NCI-H345 treated with DMSO at 0.1 percent for 48 hours (cell line): ENCODE data around the gene SUCLG1.
"Not testable (repeated sequence)": the region's sequence is repeated elsewhere in the genome, so short reads cannot be mapped to it uniquely, and the experiment has no call there.

Experiments used
- DNase-seq: peaks from one replicate; lab custom pipeline; 2025; ENCODE audit not compliant: unreplicated experiment; lab: John Stamatoyannopoulos, UW

SUCLG1 gene

DNA sequence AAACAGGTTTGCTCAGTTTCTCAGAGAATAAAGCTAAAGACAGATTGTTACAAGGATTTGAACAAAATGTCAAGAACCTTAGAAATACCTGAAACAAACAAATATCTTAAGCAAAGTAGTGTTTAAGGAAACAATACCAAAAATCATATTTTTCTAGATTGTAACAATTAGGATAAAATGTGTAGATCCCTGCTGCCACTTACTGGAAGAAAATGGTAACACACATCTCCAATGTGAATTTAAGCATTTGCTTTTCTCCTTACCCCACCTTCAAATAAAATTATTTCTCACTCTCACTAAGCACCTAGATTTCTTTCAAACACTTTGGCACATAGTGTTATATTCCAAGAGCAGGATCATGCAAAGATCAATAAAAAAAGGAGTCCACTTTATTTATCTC lies 34.9 kb downstream of the SUCLG1 start:
- no peak for DNase-seq

DNA sequence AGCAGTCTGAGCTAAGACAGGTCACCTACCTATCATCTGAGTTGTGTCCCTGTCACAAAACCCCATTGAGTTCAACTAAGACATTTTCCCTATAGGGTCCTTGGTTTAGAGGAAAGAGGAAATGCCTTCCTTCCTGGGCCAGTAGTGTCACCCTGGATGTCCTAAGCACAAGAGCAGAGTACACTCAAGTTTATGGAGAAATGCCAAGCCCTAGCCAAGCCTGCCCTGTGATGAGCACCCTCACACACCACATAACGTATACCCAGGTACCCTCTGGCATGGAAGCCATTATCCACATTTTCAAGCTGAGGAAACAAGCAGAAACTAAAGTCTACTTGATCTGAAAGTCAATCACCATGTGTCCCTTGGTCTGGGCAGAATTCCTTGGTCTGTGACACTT lies 37.3 kb downstream of the SUCLG1 start:
- no peak for DNase-seq

DNA sequence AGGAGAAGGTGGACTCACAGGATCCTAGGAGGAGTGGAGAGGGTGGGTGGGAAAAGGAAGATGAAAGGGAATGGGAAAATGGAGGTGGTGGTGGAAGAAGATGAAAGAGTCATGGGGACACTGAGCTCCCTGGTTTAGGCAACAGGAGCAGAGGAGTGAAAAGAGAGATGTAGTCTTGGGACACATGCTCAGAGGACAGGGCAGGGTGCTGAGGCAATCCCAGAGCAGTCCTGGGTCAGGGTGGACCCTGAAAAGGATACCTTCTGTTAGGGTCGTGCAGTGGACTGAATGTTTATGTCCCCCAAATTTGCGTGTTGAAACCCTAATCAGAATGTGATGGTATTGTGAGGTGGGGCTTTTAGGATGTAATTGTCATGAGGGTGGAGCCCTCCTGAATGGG lies 37.9 kb downstream of the SUCLG1 start:
- no peak for DNase-seq

DNA sequence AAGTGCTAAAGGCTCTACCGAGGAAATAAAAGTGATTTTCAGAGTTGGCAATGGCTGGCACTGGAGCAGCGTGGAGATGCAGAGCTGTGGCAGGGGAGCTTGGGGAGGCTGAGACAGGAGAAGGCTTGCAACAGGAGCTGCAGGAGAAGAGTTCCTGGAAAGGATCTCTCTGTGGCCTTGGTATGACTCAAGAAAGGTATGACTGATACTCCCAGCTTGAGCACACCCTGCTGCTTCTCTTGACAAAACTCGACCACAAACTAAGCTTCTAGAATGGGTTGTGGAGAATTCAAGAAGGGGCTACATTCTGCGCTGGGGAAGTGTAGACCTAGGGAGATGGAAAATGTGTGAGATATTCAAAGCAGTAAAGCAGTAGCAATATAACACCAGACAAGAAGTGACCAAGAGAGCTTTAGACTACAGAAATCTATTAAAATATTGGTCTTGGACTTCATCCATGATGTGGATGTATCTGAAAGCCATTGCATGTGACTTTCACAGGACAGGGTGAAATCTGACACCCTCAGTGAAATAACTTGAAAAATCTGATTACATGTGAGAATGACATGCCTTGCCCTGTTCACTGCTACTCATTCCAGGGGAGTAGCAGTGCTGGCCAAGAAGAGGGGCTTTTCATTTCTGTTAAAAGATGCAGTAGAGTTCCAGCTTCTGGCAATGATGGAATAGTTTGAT lies 41.5 kb downstream of the SUCLG1 start:
- DNase-seq: no peak

DNA sequence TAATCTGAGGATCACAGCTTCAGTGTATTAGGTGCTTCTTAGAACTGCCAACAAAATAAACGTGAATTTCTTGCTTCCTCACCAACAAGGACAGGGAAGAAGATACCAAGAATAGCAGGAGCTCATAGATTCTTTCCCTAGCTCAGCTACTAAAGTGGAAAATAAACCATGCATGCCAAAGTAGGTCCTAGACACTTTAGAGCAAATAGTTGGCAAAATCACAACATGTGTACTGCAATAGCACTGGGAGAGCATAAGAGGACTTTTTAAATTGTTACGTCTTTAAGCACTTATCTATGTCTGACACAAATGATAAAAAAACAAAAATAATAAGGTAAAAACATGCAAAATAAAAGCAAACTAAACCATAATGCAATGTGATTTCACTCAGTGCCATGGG lies 49.5 kb downstream of the SUCLG1 start:
- no peak for DNase-seq

DNA sequence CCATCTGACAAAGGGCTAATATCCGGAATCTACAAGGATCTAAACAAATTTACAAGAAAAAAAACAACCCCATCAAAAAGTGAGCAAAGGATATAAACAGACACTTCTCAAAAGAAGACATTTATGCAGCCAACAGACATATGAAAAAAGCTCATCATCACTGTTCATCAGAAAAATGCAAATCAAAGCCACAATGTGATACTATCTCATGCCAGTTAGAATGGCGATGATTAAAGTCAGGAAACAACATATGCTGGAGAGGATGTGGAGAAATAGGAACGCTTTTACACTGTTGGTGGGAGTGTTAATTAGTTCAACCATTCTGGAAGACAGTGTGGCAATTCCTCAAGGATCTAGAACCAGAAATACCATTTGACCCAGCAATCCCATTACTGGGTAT lies 57.0 kb downstream of the SUCLG1 start:
- DNase-seq: not testable (repeated sequence)

DNA sequence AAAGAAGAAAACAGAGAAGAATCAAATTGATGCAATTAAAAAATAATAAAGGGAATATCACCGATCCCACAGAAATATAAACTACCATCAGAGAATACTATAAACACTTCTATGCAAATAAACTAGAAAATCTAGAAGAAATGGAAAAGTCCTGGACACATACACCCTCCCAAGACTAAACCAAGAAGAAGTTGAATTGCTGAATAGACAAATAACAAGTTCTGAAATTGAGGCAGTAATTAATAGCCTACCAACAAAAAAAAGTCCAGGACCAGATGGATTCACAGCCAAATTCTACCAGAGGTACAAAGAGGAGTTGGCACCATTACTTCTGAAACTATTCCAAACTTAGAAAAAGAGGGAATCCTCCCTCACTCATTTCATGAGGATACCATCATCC lies 59.2 kb downstream of the SUCLG1 start:
- DNase-seq: not testable (repeated sequence)

DNA sequence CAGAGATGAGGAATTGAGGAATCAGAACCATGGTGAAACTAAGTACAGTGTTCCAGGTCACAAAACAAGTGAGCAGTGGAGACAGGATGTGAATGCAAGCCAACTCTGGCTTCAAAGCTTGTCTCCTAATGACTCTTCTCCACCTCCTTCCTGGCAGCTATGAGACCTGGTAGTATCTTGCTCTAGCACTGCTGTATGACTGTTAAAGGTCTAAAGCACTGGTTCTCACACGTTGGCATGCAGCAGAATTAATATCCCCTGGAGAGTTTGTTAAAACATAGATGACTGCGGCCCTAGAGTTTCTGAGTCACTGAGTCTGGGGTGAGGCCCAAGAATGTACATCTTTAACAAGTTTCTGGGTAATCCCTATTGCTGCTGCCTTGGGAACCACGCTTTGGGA lies 63.3 kb downstream of the SUCLG1 start:
- DNase-seq: no peak

DNA sequence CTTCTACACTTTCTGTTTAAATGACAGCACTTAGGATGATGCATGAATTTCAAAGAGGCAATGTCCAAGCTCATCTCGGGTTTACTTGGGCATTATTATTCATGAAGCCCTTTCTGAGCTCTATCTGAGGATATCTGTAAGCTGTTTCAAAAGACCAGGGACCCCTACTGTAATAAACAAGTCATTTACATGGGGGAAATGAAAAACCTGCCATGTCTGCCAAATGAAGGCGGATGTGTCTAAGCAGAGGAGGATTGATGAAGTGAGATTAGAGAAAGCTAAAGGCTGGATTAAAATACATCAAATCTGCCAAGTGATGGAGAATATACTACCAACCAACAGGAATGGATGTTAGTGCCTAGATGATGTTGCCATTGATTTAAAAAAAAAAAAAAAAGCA lies 64.5 kb downstream of the SUCLG1 start:
- no peak for DNase-seq

DNA sequence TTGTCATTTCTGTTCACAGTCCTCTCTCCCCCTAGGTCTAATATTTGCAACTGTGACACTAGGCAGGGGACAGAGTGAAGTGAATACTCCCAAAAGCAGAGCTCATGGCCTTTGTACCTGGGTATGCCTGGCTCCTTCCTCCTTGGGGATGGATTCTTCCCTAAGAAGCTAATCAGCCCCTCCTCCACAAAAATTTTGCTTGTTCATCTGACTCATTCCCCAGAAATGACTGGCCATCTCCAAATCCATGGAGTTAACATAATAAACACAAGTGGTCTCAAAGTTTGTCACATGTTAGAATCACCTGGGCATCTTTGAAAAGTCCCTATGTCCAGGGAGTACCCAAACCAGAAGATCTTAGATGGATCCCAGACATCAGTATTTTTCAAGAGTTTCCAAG lies 65.3 kb downstream of the SUCLG1 start:
- DNase-seq: no peak

DNA sequence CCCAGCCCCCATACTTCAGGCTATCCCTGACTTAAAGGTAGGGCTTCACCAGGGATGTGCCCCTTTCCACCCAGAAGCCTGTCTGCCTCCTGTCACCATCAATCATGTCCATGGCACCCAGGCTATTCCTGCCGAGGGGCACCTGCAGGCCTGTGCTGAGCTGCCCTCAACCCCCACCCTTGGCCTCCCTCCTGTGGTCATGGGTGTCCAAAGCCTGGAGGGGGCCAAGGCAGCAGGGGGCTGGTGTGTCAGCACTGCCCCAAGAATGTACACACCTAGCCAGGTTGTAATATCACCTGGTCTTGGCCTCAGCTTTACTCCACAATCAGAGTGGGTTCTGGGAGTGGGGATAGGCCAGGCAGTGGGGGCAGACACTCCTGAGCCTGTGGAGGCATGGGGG lies 69.3 kb downstream of the SUCLG1 start:
- DNase-seq: no peak

DNA sequence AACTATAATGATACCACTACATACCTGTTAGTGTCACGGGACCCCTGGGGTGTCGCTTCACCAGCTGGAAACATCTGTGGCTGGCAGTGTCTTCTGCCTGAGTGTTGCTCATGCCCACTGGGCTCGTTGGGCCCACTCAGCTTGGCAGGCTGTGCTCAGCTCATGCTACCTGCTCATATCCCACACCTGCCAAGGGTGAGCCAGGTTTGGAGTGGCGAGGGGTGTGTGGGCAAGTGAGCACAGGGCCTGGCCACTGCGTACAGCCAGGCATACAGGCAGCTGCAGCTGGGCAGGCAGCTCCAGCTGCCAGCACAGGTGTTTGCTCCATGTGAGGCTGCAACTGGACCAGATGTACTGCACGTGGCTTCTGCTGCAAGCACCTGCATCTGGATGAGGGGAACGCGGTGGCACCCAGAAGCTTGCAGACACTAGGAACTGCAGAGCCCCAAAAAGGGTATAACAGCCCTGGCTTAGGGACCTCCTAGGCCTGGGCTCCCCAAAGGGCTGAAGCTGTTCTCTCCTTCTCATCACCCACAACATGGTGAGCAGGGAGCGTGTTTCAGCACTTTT lies 70.1 kb downstream of the SUCLG1 start:
- no peak for DNase-seq

DNA sequence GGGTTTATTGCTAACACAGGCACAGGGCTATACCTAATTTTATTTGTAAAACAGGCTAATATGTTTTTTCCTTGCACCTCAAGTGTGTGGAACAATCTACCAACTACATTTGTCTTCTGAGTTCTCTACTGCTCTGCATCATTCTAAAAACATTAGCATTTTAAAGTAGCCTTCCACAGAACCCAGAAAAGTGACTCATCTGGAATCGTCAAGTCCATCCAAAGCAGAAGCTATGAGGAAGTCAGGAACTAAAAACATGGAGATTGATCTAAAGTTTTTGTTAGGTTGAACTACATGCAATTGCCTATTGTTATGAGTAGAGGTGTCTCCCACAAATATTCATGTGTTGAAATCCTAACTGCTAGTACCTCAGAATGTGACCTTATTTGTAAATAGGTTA lies 70.9 kb downstream of the SUCLG1 start:
- DNase-seq: no peak

DNA sequence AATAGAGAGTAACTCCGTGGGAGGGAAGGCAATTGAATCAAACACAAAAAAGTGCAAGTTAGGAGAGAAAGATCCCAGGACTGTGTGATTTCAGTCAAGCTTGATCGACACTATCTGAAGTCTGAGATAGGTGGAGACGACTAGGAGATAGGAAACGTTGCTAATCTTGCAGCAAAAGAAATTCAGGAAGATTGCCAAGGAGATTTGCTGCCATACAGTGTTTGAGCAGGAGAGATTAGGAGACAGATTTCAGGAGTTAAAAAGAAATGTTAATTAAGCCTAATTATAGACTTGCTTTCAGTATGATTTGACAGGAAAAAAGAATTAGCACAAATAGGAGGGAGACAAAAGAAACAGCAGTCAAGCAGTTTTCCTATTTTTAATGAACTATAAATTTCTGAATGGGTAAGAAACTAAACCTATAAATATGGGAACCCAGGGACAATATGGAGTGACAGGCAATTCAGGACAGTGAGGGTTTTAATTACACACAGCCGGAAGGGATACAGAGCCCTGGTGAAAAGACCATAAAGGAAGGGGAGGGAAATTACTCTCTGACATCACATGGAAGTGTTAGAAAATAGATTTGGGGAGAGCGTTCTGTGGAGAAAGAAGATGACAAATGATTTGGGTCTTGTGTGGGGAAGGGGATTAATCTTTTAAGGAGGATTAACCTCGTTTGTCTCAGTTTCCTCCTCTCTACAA lies 72.6 kb downstream of the SUCLG1 start:
- DNase-seq: no peak

DNA sequence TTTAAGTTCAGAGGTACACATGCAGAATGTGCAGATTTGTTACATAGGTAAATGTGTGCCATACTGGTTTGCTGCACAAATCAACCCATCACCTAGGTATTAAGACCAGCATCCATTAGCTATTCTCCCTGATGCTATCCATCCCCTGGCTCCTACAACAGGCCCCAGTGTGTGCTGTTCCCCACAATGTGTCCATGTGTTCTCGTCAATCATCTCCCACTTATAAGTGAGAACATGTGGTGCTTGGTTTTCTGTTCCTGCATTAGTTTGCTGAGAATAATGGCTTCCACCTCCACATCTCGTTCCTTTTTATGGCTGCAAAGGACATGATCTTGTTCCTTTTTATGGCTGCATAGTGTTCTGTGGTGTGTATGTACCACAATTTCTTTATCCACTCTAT lies 75.8 kb downstream of the SUCLG1 start:
- DNase-seq: no peak

DNA sequence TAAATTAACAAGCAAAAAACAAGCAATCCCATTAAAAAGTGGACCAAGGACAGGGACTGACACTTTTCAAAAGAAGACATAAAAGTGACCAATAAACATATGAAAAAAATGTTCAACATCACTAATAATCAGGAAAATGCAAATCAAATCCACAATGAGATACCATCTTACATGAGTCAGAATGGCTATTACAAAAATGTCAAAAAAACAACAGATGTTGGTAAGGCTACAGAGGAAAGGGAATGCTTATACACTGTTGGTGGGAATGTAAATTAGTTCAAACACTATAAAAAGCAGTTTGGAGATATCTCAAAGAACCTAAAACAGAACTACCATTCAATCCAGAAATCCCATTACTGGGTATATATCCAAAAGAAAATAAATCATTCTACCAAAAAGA lies 78.2 kb downstream of the SUCLG1 start:
- no peak for DNase-seq

DNA sequence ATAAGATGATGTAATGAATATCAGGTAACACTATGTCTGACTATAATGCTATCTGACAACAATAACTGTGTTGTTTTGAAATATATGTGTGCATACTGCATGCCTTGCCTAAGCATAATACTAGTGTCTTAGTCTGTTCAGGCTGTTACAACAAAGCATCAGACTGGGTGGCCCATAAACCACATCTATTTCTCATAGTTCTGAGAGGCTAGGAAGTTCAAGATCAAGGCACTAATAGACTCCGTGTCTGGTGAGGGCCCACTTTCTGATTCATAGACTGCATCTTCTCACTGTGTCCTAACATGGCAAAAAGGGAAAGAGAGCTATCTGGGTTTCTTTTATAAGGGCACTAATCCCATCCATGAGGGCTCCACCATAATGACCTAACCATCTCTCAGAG lies 80.1 kb downstream of the SUCLG1 start:
- no peak for DNase-seq

DNA sequence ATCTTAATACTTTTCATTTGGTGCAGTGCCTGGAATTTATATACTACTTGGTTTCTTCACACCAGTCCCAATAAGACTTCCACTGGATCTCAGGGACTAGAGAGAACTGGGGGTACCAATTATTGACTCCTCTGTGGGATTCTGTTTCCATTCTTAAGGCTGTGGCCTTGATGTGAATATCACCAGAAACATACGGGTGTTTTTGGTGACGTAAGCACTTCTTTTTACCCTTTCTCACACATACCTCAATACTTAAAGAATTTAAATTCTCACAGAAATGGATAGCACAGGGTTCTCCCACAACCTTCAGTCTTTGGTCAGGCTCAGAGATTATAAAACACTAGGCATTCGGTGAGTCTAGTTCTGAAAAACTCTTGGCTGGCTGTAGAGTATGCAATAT lies 84.1 kb downstream of the SUCLG1 start:
- DNase-seq: no peak

DNA sequence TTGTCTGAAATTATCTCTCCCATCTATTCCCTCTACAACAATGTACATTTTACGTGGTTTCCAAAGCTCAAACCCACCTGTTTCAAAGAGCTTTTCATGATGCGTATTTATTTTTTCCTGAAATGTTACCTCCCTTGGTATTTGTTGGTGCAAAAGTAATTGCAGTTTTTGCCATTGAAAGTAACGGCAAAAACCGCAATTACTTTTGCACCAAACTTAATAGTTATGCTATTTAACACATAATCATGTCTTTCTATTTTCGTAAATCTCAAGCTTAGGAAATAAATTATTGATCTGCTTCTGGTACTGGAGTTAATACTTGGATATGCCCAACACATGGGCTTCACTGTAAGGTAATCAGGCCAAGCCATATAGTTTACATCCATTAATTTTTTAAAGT lies 85.2 kb downstream of the SUCLG1 start:
- no peak for DNase-seq
